Measurements from ENCODE around the gene UTRN.
A peak's percentile ranks its signal among the peaks of the same experiment; 100 is the strongest.

UTRN gene

GRCh38 chr6:144284783-144285547, at the start of gene UTRN:
Gene UTRN, plus strand, starts transcription at chr6:144285335. Its CDS starts 6,494 bp downstream, at chr6:144291829.
- peak; percentile 68 for DNase-seq

DNA sequence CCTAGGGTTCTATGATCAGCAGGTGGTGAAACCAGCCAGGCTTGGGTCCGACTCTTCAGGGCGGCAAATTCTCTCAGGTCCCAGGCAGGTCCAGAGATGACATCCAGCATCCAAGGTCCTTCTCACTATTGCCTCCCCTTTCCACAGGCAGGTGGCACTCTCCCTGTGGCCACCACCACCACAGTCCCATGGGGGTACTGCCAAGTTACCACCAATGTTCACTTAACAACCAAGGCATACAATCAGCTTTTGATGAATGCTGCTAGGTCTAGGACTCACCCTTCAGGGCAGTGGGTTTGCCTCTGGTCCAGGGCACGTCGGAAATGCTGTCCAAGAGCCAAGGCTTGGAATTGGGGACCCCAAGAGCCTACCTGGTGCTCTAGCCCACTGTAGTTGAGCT, 40.4 kb upstream of the UTRN start:
- DNase-seq: no peak

- no peak for DNase-seq
These were observed 38.1 kb upstream of the UTRN start for GRCh38 chr6:144246988-144247387.

DNA sequence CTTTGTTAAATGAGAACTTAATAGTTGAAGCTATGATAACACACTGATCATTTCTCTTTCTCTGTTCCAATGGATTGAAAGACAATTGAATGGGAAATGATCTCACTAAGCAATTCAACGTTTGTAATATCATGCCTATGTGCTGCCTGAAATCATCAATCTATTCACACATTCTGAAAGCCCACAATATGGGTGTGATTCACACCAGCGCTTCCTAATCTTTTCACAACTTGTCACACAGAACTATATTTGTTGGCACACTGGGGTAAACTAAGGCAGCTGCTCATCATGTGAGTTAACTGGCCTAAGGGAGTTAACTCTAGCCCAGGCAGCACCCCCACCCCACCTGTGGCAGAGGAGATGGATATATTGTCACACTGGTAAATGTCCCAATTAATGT, 37.1 kb upstream of the UTRN start:
- DNase-seq: peak; percentile 33

DNA sequence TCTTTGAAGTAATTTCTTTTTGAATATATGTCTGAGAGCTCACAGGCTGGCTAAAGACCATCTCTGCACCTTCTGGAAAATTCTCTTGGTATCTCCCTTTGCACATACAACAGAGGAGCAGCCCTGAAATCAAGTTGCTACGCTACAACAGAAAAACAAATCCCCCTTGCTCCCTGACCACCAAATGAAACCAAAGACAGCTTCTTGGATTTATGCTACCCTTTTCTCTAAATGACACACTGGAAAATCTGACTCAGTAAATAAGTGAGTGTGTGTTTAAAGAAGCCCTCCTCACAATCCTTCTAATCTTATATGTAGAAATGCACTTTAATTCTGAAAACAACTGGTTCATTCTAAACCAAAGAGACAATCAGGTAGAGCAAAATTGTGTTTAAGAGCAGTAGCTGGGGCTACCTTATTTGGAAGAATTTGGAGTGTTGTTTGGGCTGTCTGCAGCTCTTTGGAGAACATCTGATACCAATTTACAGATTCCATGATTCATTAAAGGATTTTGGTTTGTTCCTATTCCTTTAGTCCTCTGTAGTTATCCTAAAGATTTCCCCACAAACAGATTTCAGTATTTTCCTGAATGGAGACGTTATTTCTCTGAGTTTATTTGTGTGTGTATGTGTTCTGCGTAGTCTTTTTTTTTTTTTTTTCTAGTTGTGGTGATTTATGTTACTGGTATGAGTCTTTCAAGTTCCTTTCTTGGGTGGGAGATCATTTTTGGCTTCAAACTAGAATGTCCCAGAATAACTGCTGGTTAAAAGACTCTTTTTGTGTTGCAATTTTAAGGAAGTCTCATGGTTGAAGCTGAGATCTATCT, 36.4 kb upstream of the UTRN start:
- DNase-seq: peak; percentile 28

- DNase-seq: no peak
These were observed 34.9 kb upstream of the UTRN start for GRCh38 chr6:144250276-144250675.

DNA sequence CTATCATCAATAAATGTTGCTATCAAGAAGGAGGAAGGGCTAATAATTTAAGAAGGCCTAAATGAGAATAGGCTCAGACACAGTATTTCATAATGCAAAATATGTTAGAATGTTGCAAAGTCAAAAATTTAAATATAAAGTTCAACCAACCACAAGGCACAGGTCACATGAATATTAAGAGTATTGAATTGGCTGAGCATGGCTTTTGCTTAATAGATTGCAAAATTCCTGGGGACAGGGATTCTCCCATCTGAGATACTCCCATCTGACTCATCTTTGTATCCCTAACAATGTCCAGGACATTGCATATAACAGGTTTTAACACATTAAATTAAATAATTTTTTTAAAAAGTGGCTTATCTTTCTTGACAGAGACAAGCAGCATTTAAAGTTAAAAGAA, 32.9 kb upstream of the UTRN start:
- no peak for DNase-seq

GRCh38 chr6:144259986-144260385, 25.1 kb upstream of the UTRN start:
- no peak for DNase-seq

- DNase-seq: no peak
These were observed 22.4 kb upstream of the UTRN start for GRCh38 chr6:144262470-144263369.

GRCh38 chr6:144263786-144264185, 21.3 kb upstream of the UTRN start:
- DNase-seq: no peak

DNA sequence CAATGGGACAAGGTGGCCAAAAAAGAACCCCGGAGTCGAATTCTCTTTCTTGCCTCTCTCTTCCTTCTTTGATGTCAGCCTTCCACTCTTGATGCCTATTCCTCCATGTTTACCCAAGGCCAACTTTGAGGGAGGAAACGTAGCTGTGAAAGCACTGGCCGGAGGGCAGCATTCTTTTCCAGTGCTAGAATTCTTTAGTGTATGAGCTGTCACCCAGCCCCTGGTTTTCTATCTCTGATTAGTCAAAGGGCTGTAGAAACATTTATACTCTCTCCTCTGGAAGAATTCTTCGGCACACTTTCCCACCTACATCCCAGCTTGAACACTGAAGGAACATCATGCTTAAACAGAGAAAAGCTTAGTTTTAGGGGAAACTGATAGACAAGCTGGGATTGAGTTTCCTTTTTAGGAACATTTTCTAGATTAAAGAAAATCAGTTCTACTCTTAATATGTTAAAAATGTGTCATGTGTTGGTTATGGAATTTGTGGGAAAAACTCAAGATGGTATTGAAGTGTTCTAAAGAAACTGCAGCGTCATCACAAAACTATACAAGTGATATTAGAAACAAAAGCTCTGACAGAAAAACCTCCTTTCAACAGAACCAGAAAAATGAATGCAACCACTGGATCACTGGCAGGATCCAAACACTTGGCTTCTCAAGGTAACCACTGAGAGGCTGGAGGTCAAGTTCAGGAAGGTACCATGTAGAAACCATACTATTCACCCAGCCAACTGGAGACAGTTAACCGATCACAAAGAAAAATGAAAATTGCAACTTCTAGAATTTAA, 20.7 kb upstream of the UTRN start:
- DNase-seq: no peak

DNA sequence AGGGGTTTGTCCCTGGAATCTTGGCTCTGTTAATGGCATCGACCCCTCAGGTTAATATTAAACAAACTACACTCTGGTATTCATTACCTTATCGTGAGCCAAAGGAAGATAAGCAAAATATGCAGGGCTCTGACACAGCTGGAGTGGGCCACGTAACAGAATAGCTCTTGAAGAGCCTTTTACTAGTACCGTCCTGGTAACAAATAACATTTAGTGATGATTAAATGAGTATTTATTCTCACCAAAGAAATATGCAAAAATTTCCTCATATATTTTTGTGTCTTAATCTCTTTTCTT, 20.1 kb upstream of the UTRN start:
- DNase-seq: no peak

GRCh38 chr6:144265390-144265789, 19.7 kb upstream of the UTRN start:
- no peak for DNase-seq

- DNase-seq: no peak
These were observed 19.0 kb upstream of the UTRN start for GRCh38 chr6:144266091-144266649.

GRCh38 chr6:144268794-144269349, 16.3 kb upstream of the UTRN start:
- no peak for DNase-seq

GRCh38 chr6:144277174-144277573, 8.0 kb upstream of the UTRN start:
- no peak for DNase-seq

DNA sequence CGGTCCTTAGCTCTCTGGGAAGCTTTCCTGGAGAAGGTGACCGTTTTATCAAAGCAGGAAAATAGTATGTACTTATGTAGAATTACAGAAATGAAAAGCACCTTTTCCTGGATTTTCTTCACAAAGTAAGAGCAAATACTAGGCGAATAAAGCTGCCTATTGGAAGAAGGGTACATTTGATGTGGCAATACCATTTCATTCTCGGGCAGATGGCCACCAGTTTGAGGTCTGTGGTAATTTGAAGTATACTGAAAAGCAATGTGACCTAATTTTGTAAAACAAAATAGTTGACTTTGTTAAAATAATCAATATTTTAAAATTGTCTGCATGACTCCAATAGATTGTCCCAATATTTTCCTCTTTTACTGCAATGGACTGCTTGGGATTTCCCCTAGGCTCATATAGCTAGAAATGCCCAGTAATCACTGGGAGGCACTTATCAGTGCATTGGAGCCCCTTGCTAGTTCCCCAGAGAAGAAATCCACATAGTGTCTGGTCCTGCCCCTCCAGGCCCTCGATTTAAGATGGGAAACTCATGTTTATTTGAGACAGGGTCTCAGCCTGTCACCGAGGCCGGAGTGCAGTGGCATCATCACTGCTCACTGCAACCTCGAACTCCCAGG, 7.4 kb upstream of the UTRN start:
- DNase-seq: no peak

GRCh38 chr6:144278659-144279314, 6.3 kb upstream of the UTRN start:
- DNase-seq: no peak

DNA sequence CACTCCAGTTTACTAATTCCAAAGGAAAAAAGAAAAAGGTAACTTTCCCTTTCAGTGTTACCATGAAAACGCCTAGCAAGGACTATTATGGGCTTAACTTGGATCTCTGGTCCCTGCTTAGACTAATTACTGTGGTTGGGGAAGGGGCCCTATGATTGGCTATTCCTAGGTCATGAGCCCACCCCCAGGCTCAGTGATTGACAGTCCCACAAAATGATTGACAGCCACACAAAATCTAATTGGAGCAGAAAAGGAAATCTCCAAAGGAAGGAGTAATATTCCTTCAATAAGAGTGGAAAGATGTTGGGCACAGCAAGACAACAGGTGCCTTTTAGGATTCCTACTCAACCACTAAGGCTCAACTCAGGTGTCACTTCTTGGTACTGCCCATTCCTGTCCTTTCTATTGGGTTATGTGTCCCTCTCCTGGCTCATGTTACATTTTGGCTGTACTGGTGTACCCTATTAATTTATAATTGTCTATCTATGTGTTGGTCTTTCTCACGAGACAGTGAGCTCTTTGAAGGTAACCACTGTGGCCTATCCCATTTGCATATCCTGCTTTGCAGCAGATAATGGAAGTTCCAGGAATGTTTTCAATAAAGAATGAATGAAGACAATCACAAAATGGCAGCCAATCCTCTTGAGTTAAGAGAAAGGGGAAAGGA, 5.5 kb upstream of the UTRN start:
- no peak for DNase-seq

Data from stimulated activated CD8-positive, alpha-beta memory T cell treated with anti-CD3 and anti-CD28 coated beads, Interleukin-4, amount 100 ng/mL, for 48 hours (primary cell).